Testis (tissue), 3 donors: Measurements from ENCODE around the gene FOXI1. TPM values are rescaled to one million over a fixed set of nuclear protein-coding genes. Genes with fewer than 3 reads are reported as not detected.

ENCODE experiments used
- DNase-seq: peaks from one replicate; pipeline ENCODE4 v3.0.0-alpha.2; 2019
- H3K27ac ChIP-seq, 2 donors: fragments of 200-600 bp; sonication (generic); one replicate each; pipeline ENCODE4 v1.5.1; 2019
- H3K27me3 ChIP-seq: fragments of 200-600 bp; sonication (generic); one replicate; pipeline ENCODE4 v1.5.1; 2019
- H3K36me3 ChIP-seq: fragments of 200-600 bp; sonication (generic); one replicate; pipeline ENCODE4 v1.5.1; 2017; ENCODE audit warnings: low read depth; ENCODE audit errors: missing control alignments
- H3K4me1 ChIP-seq: fragments of 200-600 bp; sonication (generic); one replicate; pipeline ENCODE4 v1.5.1; 2019
- H3K4me3 ChIP-seq, 2 donors: fragments of 200-600 bp; sonication (generic); one replicate each; pipeline ENCODE4 v1.5.1; 2017 to 2019
- H3K9me3 ChIP-seq: fragments of 200-600 bp; sonication (generic); one replicate; pipeline ENCODE4 v1.5.1; 2017
- CTCF ChIP-seq, 3 experiments: fragments of 450-650 bp in 2 of 3; fragments of 200-600 bp in 1 of 3; sonication (generic) in 1 of 3; IDR thresholded peaks; one replicate each; pipeline ENCODE4 v1.5.1; 2016 to 2019; ENCODE audit warnings: antibody characterized with exemption in 3 of 3, mild to moderate bottlenecking in 2 of 3, moderate library complexity in 1 of 3
- POLR2A ChIP-seq: fragments of 450-650 bp; IDR thresholded peaks from one replicate; pipeline ENCODE4 v1.6.1; 2017; ENCODE audit warnings: antibody characterized with exemption, mild to moderate bottlenecking, moderate library complexity
- WGBS, 2 donors: methylation state at CpG; one replicate each; pipeline ENCODE4 v1.1.5; 2018; 5-methylcytosine and 5-hydroxymethylcytosine counted together
- intact Hi-C: fragments of 100-400 bp; cut with DNase I; formaldehyde crosslinking; loops from one replicate; pipeline ENCODE4 v1.15.1; 2023; ENCODE audit warnings: low total_unique reads
- polyA plus RNA-seq: library from polyadenylated mRNA; stranded (reverse); fragments of 350-450 nt; fragmentation: Illumina TruSeq; extraction: RNeasy Lipid Tissue Mini Kit (QIAGEN cat#74804); gene quantifications from one replicate; pipeline ENCODE4 v1.2.3, GENCODE V29; 2014; ENCODE audit warnings: low read depth, low replicate concordance; ENCODE audit not compliant: insufficient read depth
- total RNA-seq, 2 donors: library from RNA; depleted of rRNA; stranded (reverse); fragments of >200 nt; gene quantifications; one replicate each; pipeline ENCODE4 v1.2.3, GENCODE V29; 2016

The FOXI1 gene
- total and polyA plus RNA-seq, 3 donors from 2014 or later: 0.19 to 0.26 TPM; not detected in 1

- Histone ChIP-seq H3K27me3 (no peaks in the 10 kb centered on the region), H3K36me3 (no peaks in the 10 kb centered on the region), H3K4me1 (no peaks in the 10 kb centered on the region), H3K27ac (no peak overlapping the region), H3K4me3 (no peak overlapping the region), H3K9me3 (no peaks in the 10 kb centered on the region)
- TF ChIP-seq CTCF (IDR thresholded peaks at IDR 0.05) (no peak), POLR2A (no peak)
- 77 to 80% methylated on average over 4 of the region's 4 CpGs for WGBS, 2 donors
- no peak for DNase-seq
- intact Hi-C loops: no loop called here
Observed at GRCh38 chr5:170135796-170136490, 30.2 kb downstream of the FOXI1 start.

DNA sequence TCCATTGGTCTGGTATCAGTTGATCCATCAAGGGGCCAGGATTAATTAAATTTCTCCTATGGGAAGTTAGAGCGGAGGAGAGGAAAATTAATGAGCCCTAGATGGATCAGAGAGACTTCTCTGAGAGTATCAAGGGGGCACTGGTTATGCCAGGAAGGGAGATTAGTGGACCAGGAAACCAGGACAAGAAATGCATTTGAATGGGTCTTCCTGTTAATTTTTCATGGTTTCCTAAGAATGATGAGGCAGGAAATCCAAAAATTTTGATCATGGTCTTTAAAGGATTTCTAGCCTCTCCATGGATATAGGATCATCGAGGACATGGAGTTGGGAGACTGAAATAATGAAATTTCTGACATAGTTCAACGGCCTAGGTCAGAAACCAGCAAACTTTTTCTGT is 30.8 kb downstream of the FOXI1 start:
- Histone ChIP-seq H3K4me3 (no peak overlapping the region), H3K36me3 (no peaks in the 10 kb centered on the region), H3K9me3 (no peaks in the 10 kb centered on the region), H3K4me1 (no peaks in the 10 kb centered on the region), H3K27me3 (no peaks in the 10 kb centered on the region), H3K27ac (no peak overlapping the region)
- TF ChIP-seq POLR2A (no peak), CTCF (IDR thresholded peaks at IDR 0.05) (no peak)
- intact Hi-C loops: no loop called here
- whole genome bisulfite sequencing, 2 donors: 86 to 94% methylated on average over 3 of the region's 3 CpGs
- no peak for DNase-seq

DNA sequence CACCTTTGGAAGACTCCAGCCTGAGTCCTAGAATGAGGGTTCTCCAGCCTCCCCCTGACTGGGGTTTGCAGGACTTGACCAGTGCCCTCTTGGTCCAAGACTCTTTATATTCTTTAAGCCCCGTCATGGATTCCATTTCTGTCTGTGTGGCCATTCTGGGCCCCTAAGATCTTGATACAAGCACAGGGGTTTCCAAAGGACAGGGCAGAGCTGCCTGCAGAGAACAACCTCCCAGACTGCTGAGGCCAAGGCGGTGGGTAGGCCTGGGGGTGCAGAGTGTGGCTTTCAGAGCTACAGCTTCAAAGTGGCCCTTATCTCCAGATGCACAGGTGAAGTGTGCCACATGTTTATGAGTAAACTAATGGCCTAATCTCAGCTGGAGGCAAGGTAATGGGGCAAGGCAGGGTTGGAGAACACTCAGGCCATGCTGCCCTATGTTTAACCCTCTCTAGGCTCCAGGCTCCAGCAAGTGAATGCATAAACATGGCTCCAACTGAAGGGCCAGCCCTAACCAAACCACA is 32.1 kb downstream of the FOXI1 start:
- intact Hi-C loops: no loop called here
- WGBS, 2 donors: 91 to 94% methylated on average over 2 of the region's 2 CpGs

GRCh38 chr5:170138273-170138672 is 32.6 kb downstream of the FOXI1 start:
- DNase-seq: no peak
- Histone ChIP-seq H3K27me3 (no peaks in the 10 kb centered on the region), H3K36me3 (no peaks in the 10 kb centered on the region), H3K4me3 (no peak overlapping the region), H3K27ac (no peak overlapping the region), H3K9me3 (no peaks in the 10 kb centered on the region), H3K4me1 (no peaks in the 10 kb centered on the region)
- TF ChIP-seq CTCF (IDR thresholded peaks at IDR 0.05): no peak
- TF ChIP-seq POLR2A: no peak
- WGBS, 2 donors: 94 to 95% methylated on average over 4 of the region's 4 CpGs
- intact Hi-C loops: no loop called here

More for the DNA sequence above, 32.1 kb downstream of the FOXI1 start:
- TF ChIP-seq CTCF (IDR thresholded peaks at IDR 0.05): no peak
- no peak for TF ChIP-seq POLR2A
- H3K27ac ChIP-seq: no peak overlapping the region
- DNase-seq: no peak
- no peaks in the 10 kb centered on the region for H3K4me1 ChIP-seq
- H3K9me3 ChIP-seq: no peaks in the 10 kb centered on the region
- no peak overlapping the region for H3K4me3 ChIP-seq
- no peaks in the 10 kb centered on the region for H3K36me3 ChIP-seq
- H3K27me3 ChIP-seq: no peaks in the 10 kb centered on the region
